Loucy (cell line): ENCODE results near the gene THYN1.

ENCODE experiments used
- H2AFZ ChIP-seq: fragments of 200-600 bp; sonication (generic); 2 replicates; pipeline ENCODE4 v1.6.0; 2016; ENCODE audit warnings: antibody characterized with exemption, mild to moderate bottlenecking, low read length, moderate library complexity
- H3F3A ChIP-seq: fragments of 200-600 bp; 2 replicates; pipeline ENCODE4 v1.6.0; 2016; ENCODE audit warnings: antibody characterized with exemption, low read depth, mild to moderate bottlenecking
- H3K27me3 ChIP-seq: fragments of 200-600 bp; sonication (generic); 2 replicates; pipeline ENCODE4 v1.6.1; 2014; ENCODE audit warnings: low read length, mild to moderate bottlenecking; ENCODE audit not compliant: insufficient read depth, poor library complexity, severe bottlenecking
- H3K36me3 ChIP-seq: fragments of 200-600 bp; sonication (generic); 2 replicates; pipeline ENCODE4 v1.6.1; 2016; ENCODE audit warnings: low read length; ENCODE audit not compliant: insufficient read depth
- H3K4me1 ChIP-seq: fragments of 200-600 bp; sonication (generic); 2 replicates; pipeline ENCODE4 v1.5.1; 2014; ENCODE audit warnings: low read length, mild to moderate bottlenecking; ENCODE audit not compliant: insufficient read depth, poor library complexity, severe bottlenecking
- H3K4me2 ChIP-seq: fragments of 200-600 bp; sonication (generic); 2 replicates; pipeline ENCODE4 v1.6.0; 2014; ENCODE audit warnings: antibody characterized with exemption, low read length, low read depth, mild to moderate bottlenecking; ENCODE audit not compliant: poor library complexity, severe bottlenecking
- H3K4me3 ChIP-seq: fragments of 200-600 bp; sonication (generic); 2 replicates; pipeline ENCODE4 v1.5.1; 2014; ENCODE audit warnings: low read length, mild to moderate bottlenecking, mixed read lengths; ENCODE audit not compliant: poor library complexity, severe bottlenecking
- H3K79me2 ChIP-seq: fragments of 200-600 bp; sonication (generic); 2 replicates; pipeline ENCODE4 v1.6.1; 2014; ENCODE audit warnings: low read length; ENCODE audit not compliant: insufficient read depth
- H3K9ac ChIP-seq: fragments of 200-600 bp; sonication (generic); 2 replicates; pipeline ENCODE4 v1.6.0; 2014; ENCODE audit warnings: mild to moderate bottlenecking, low read depth, low read length, moderate library complexity; ENCODE audit not compliant: poor library complexity, severe bottlenecking
- H3K9me2 ChIP-seq: fragments of 200-600 bp; sonication (generic); replicated peaks from 2 replicates; pipeline ENCODE4 v1.6.1; 2016; ENCODE audit warnings: low read depth, low read length, mixed read lengths
- H3K9me3 ChIP-seq: fragments of 200-600 bp; sonication (generic); 2 replicates; pipeline ENCODE4 v1.6.1; 2014; ENCODE audit warnings: mild to moderate bottlenecking, antibody characterized with exemption, low read length, low read depth; ENCODE audit not compliant: insufficient read depth
- H4K20me1 ChIP-seq: fragments of 200-600 bp; sonication (generic); 2 replicates; pipeline ENCODE4 v1.6.0; 2014; ENCODE audit warnings: antibody characterized with exemption, low read length, mild to moderate bottlenecking; ENCODE audit not compliant: insufficient read depth, poor library complexity, severe bottlenecking
- CTCF ChIP-seq: fragments of 200-600 bp; sonication (generic); conservative IDR thresholded peaks from 2 replicates; pipeline ENCODE4 v1.5.1; 2014; ENCODE audit warnings: mild to moderate bottlenecking, antibody characterized with exemption, low read length
- EZH2phosphoT487 ChIP-seq: fragments of 200-600 bp; IDR thresholded peaks from 2 replicates; pipeline ENCODE4 v1.6.1; 2018; ENCODE audit warnings: antibody characterized with exemption, mild to moderate bottlenecking, moderate library complexity, borderline replicate concordance

The THYN1 gene

GRCh38 chr11:134271978-134272377 lies 18.8 kb upstream of the THYN1 start:
- peaks cover 73% of the 10 kb centered on the region for H3K4me1 ChIP-seq
- H3K9me3 ChIP-seq, result no peaks in the 10 kb centered on the region
- H3K27me3 ChIP-seq, result no peaks in the 10 kb centered on the region
- TF ChIP-seq EZH2phosphoT487 (no peak), CTCF (no peak)
- H2AFZ ChIP-seq, result no peak overlapping the region
- H3K4me3 ChIP-seq, result peak overlapping the region; percentile 78
- H3F3A ChIP-seq, result peaks cover 2% of the 10 kb centered on the region; the same call in 1 of the 2 replicates
- no peaks in the 10 kb centered on the region for H3K9me2 ChIP-seq
- H3K79me2 ChIP-seq, result peaks cover 40% of the 10 kb centered on the region
- H4K20me1 ChIP-seq, result no peaks in the 10 kb centered on the region
- no peaks in the 10 kb centered on the region for H3K36me3 ChIP-seq
- peak overlapping the region; percentile 80 for H3K9ac ChIP-seq
- H3K4me2 ChIP-seq, result peak overlapping the region; percentile 89

GRCh38 chr11:134270250-134270714 lies 17.1 kb upstream of the THYN1 start:
- H3K79me2 ChIP-seq, result peaks cover 39% of the 10 kb centered on the region
- H3K4me2 ChIP-seq, result peak overlapping the region; percentile 89
- H3K4me1 ChIP-seq, result peaks cover 90% of the 10 kb centered on the region

GRCh38 chr11:134267966-134268365 lies 14.8 kb upstream of the THYN1 start:
- H3K9me3 ChIP-seq, result no peaks in the 10 kb centered on the region
- peaks cover 16% of the 10 kb centered on the region; the same call in 1 of the 2 replicates for H3K79me2 ChIP-seq
- no peak for TF ChIP-seq CTCF
- no peak for TF ChIP-seq EZH2phosphoT487
- peaks cover 76% of the 10 kb centered on the region for H3K4me1 ChIP-seq
- H3F3A ChIP-seq, result peaks cover 2% of the 10 kb centered on the region; the same call in 1 of the 2 replicates
- no peaks in the 10 kb centered on the region for H3K9me2 ChIP-seq
- no peaks in the 10 kb centered on the region for H3K27me3 ChIP-seq
- no peak overlapping the region for H3K4me3 ChIP-seq
- no peak overlapping the region for H3K4me2 ChIP-seq
- H2AFZ ChIP-seq, result no peak overlapping the region
- no peak overlapping the region for H3K9ac ChIP-seq
- H3K36me3 ChIP-seq, result no peaks in the 10 kb centered on the region
- no peaks in the 10 kb centered on the region for H4K20me1 ChIP-seq

More at GRCh38 chr11:134270250-134270714, 17.1 kb upstream of the THYN1 start:
- H3K27me3 ChIP-seq, result no peaks in the 10 kb centered on the region
- H3F3A ChIP-seq, result peaks cover 2% of the 10 kb centered on the region; the same call in 1 of the 2 replicates
- H2AFZ ChIP-seq, result no peak overlapping the region
- no peak for TF ChIP-seq EZH2phosphoT487
- peak; percentile 66 for TF ChIP-seq CTCF
- H3K9me3 ChIP-seq, result no peaks in the 10 kb centered on the region
- H3K4me3 ChIP-seq, result peak overlapping the region; percentile 60
- H4K20me1 ChIP-seq, result no peaks in the 10 kb centered on the region
- no peaks in the 10 kb centered on the region for H3K36me3 ChIP-seq
- peak overlapping the region; percentile 62 for H3K9ac ChIP-seq
- H3K9me2 ChIP-seq, result no peaks in the 10 kb centered on the region
